HEK293 (cell line): Measurements from ENCODE around the gene KLRC1.

Source experiments
- CTCF ChIP-seq: fragments of 450-650 bp; formaldehyde crosslinking; IDR thresholded peaks from 2 replicates; pipeline ENCODE4 v1.5.1; 2016; ENCODE audit warnings: missing biosample characterization, missing genetic modification characterization
- ELK4 ChIP-seq: IDR thresholded peaks from 2 replicates; pipeline ENCODE4 v1.6.1; 2011; ENCODE audit warnings: mild to moderate bottlenecking, low read depth, low read length, borderline replicate concordance
- ZBTB49 ChIP-seq: fragments of 450-650 bp; formaldehyde crosslinking; IDR thresholded peaks from 2 replicates; pipeline ENCODE4 v1.5.1; 2016; ENCODE audit warnings: missing biosample characterization, missing genetic modification characterization, low read depth
- ZNF138 ChIP-seq: fragments of 450-650 bp; formaldehyde crosslinking; IDR thresholded peaks from 2 replicates; pipeline ENCODE4 v1.5.1; 2016; ENCODE audit warnings: missing biosample characterization, missing genetic modification characterization, borderline replicate concordance
- ZNF274 ChIP-seq, 2 experiments: fragments of 200-500 bp in 1 of 2; fragments of 450-650 bp in 1 of 2; sonication (Bioruptor generic) in 1 of 2; formaldehyde crosslinking in 1 of 2; IDR thresholded peaks; 2 replicates each; pipeline versions ENCODE4 v1.5.1 to v1.6.1; 2014 to 2016; ENCODE audit warnings: borderline replicate concordance in 1 of 2, inconsistent platforms in 1 of 2, low read length in 1 of 2, missing biosample characterization in 1 of 2, missing genetic modification characterization in 1 of 2
- ZNF639 ChIP-seq: fragments of 450-650 bp; formaldehyde crosslinking; IDR thresholded peaks from 2 replicates; pipeline ENCODE4 v1.5.1; 2016; ENCODE audit warnings: missing biosample characterization, missing genetic modification characterization

GRCh38 chr12:10457760-10458159, 4.6 kb upstream of the KLRC1 start:
- TF ChIP-seq ZNF138 (tag by site-specific recombination) (no peak), ZNF639 (tag by site-specific recombination) (no peak), CTCF (tag by site-specific recombination) (no peak), ZBTB49 (tag by site-specific recombination) (no peak), ZNF274 (IDR thresholded peaks at IDR 0.05; ENCODE audit: low read length) (no peak), ZNF274 (tag by site-specific recombination; IDR thresholded peaks at IDR 0.05; ENCODE audit: borderline replicate concordance) (no peak), ELK4 (no peak)
